GM21786 (cell line): ENCODE data around the gene LRP5.
"Not testable (repeated sequence)": the region's sequence is repeated elsewhere in the genome, so short reads cannot be mapped to it uniquely, and the experiment has no call there.

ENCODE experiments used
- ATAC-seq: cut with Tn5 transposase; IDR thresholded peaks from one replicate; pipeline ENCODE4 v1.9.1; 2021; ENCODE audit not compliant: unreplicated experiment

The LRP5 gene

DNA sequence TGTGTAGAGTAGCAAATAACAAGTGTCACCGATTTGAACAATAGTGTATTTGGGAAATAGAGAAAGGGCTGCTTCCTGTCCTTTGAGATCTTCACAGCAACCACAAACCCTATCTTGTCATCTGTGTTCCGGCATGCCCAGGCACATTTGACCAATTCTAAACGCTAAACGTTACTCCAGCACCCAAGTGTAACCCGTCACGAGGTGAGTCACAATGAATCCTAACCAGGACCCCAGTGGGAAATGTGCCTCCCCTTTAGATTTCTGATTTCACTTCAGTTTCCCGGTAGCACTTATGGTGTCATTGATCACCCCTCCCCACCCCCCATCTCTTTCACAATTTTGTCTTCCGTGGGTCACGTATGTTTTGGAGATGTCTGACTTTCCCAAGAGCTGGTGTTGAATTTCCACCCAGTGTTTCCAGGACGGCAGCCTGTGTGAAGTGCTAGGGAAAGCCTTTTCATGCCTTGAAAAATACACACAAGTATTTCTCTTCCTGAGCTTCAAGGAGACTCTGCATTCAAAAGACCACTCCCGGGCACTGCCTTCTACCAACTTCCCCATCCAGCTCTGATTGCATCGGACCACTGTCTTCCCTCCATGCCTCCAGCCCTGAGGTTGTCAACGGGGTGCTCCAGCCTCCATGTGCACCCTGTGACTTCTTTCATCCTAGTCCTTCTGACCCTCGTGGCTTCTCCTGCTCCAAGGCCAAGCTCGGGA lies 30.1 kb upstream of the LRP5 start:
- no peak for ATAC-seq

DNA sequence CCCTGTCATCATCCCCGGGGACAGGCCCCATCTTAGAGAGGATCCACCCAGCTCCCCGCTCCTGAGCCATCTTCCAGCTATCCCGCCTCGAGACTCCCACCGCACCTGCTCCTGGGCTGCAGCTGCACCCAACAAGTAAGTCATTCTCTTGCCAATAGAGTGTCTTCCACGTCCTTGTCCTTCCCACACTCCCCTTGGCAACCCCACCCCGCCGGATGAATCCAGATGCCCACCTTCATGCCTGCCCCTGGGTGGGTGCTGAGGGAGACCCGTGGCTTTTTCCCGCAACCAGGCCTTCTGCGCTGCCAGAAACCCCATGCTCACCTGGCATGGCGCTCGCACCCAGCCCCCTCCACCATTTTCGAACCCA lies 29.5 kb upstream of the LRP5 start:
- ATAC-seq = no peak

DNA sequence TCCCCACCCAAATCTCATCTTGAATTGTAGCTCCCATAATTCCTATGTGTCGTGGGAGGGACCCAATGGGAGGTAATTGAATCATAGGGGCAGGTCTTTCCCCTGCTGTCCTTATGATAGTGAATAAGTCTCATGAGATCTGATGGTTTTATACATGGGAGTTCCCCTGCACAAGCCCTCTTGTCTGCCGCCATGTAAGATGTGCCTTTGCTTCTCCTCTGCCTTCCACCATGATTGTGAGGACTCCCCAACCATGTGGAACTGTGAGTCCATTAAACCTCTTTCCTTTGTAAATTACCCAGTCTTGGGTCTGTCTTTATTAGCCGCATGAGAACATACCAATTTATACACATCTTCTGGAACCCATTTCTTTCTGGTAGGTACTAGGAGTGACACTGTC lies 27.8 kb upstream of the LRP5 start:
- ATAC-seq = not testable (repeated sequence)

DNA sequence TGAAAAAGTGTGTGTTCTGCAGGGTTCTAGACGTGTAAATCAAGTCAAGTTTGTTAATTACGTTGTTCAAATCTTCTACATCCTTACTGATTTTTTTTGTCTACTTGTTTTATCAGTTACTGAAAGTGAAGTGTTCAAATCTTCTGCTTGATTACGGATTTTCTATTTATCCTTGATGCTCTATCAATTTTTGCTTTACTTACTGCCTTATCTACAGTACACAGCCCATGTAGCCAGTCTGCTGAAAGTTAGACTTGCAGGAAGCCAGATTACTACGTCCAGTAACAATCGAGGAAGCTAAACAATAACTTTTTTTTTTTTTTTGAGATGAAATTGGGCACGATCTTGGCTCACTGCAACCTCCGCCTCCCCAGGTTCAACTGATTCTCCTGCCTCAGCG lies 25.0 kb upstream of the LRP5 start:
- ATAC-seq = no peak

DNA sequence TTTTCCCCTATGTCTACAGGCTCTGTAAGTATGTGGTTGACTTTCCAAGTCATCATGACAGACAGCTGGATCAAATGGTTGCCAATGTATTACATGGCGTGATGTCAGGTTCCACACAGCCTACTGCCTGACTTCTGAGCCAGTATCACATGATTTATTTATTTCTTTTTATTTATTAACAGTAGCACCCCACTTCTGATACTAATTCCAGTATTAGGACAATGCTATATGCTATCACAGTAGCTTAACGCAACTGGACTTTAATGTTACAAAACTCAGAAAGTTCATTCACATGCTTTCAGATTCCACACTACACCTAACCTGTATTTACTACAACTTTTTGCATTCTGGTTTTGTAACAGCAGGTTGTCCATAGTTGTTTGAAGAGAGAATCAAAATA lies 22.9 kb upstream of the LRP5 start:
- ATAC-seq = no peak

DNA sequence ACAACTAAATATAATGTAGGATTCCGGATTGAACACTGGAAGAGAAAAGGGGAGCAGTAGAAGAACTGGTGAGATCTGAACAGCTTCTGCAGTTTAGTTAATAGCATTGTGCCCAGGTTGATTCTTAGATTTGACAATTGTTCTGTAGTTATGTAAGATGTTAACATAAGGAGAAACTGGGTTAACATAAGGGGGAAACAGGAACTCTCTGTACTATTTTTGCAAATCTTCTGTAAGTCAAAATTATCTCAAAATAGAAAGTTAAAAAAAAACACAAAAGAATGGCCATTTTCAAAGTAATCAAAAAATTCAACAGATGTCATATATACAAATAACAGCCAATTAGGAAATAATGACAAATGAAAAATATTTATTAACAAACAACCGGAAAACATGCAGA lies 18.7 kb upstream of the LRP5 start:
- ATAC-seq = no peak

DNA sequence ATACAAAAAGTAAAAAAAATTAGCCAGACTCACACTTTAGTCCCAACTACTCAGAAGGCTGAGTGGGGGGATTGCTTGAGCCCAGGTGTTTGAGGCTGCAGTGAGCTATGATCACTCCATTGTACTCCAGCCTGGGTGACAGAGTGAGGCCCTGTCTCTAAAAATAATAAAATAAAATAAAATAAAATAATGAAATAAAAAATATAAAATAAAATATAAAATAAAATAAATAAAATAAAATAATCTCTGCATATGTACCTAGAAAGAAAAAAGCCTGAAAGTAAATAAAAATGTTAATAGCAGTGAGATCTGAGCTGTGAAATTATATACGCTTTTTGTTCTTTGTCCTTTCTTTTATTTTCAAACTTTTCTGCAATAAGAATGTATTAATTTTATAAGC lies 17.1 kb upstream of the LRP5 start:
- no peak for ATAC-seq

DNA sequence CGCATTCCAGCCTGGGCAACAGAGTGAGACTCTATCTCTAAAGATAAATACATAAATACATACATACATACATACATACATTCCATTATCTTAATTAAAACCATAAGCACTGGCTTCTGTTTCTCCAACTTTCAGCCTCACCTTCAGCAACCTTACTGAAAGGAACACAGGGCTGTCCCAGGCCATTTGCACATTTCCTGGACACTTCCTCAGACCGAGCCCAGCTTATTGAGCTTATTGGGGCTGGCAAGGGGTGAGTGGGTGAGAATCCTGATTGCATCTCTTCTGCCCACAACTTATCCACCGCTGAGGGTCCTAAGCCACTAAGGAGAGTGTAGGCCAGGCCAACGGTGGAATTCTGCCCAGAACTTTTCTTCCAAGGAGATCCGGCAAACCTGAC lies 16.5 kb upstream of the LRP5 start:
- no peak for ATAC-seq

DNA sequence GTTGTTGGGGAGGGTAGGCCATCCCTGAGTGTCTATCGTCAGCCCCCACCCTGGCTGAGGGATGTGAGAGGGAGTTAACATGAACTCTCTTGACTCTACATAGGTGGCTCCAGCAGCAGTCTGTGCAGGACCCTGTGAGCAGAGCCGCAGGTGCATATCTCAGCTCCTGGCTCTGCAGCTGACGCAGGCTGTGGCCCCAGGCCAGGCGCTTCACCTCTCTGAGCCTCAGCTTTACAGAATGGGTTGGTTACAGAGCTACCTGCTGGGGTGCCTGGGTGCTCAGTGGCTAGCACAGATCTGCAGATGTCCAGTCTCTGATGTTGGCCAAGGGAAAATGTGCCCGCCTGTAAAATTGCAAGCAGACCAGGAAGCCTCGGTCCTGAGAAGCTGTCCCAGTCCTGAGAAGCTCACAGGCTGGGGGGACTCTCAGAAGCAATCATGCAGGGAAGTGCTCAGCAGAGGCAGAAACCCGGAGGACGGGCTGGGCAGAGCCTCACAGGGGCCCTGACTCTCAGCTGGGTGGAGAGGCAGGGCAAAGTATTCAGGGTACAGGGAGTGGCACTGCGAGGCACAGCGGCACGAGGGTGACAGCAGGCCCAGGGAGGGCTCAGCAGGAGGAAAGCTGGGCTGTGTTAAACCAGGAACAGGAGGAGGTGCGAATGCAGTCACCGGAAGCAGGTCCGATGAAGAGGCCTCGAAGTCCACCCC lies 15.9 kb upstream of the LRP5 start:
- no peak for ATAC-seq

DNA sequence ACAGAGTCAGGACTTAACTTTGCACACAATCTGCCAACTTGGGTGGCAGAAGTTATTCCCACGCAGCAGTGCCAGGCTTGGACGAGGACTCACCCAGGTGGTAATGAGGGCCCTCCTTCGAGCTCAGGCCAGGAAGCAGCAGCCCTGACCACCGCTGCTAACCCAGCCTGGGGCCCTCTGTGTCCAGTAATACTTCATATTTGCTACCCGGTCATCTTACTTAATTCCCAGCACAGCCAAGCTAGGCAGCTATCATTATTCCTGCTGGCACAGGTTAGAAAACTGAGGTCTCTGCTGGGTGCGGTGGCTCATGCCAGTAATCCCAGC lies 15.4 kb upstream of the LRP5 start:
- ATAC-seq = no peak

DNA sequence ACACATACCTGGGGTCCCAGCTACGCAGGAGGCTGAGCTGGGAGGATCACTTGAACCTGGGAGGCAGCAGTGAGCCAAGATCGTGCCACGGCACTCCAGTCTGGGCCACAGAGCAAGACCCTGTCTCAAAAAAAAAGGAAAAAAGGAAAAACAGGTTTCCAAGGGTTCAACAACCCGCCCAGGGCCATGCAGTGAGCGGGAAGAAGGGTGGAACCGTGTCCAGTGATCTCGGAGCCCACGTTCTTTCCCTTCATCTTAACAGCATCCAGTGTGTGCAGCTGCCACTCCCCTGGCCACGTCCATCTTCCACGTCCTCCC lies 14.9 kb upstream of the LRP5 start:
- no peak for ATAC-seq

DNA sequence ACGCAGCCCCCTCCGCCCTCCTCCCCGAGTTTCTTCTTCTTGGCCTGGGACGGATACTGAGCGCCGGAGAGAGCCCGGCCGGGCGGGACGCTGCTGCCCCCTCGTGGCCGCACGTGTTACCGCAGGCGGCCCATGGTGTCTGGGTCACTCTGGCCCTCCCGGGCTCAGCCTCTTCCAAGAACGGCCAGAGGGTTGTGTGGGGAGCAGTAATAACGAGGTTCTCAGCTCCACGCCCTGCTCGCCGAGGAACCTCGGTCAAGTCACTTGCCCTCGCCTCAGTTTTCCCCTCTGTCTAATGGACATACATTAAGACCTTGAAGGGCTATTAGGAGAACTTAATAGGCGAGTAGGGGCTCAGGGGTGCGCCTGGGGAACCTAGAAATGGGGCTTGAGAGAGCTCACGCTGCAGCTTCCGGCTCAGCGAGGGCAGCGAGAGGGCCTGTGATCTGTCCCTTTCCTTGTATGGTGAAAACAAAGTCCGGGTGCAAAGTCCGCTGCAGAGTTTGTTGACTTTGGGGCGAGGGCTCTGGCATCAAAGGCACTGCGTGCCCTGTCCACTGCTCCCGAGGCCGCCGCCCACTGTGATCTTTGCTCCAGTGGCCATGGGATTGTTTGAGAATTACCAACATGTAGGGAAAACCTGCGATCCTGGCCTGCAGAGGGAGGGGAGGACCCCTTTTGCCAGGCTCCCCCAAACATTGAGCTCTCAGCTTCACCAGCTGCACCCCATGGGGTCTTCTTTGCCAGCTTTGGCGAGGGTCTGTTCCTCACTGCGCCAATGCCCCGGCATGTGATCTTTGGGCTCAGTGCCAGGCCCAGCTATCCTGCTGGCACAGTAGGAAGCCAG lies 14.4 kb upstream of the LRP5 start:
- ATAC-seq = no peak

DNA sequence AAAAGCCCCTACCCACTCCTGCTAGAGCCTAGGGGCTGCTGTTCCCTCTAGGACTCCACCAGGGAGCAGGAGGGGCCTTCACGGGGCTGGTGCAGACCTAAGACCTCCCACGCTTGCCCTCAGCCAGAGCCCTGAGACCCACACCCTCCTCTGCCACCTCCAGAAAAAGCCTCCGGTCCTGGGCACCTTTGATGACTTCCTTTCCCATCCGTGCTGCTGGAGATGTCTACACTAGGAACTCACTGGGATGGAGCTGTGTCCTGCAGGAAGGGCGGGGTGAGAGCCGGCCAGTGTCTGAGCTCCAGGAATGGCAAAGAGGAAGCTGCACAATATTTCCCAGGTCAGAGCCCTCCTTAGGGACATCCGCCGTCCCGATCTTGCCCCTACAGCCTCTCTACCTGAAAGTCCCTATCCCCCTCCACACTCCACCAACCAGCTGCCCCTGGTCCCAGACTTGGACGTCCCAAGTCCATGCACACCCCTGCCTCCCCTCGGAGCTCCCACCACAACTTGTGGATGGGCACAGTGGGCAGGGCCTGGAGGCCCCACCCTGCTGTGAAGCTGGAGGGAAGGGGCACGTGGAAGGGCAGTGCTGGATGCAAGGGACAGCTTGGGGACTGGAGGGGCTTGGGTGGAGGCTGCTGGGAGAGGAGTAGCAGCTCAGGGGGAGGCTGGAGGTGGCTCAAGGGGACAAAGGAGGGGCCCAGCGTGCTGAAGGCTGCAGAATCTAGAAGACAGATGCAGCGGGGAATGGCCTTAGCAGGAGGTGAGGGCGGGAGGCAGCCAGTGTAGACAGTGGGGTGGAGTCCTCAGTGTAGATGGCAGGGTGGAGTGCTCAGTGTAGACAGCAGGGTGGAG lies 13.5 kb upstream of the LRP5 start:
- ATAC-seq = no peak

DNA sequence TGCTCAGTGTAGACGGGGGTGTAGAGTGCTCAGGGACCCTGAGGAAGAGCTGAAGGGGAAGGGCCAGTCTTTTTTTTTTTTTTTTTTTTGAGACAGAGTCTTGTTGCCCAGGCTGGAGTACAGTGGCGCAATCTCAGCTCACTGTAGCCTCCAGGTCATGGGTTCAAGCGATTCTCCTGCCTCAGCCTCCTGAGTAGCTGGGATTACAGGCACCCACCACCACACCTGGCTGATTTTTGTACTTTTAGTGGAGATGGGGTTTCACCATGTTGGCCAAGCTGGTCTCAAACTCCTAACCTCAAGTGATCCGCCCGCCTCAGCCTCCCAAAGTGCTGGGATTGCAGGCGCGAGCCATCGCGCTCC lies 12.9 kb upstream of the LRP5 start:
- ATAC-seq = not testable (repeated sequence)

DNA sequence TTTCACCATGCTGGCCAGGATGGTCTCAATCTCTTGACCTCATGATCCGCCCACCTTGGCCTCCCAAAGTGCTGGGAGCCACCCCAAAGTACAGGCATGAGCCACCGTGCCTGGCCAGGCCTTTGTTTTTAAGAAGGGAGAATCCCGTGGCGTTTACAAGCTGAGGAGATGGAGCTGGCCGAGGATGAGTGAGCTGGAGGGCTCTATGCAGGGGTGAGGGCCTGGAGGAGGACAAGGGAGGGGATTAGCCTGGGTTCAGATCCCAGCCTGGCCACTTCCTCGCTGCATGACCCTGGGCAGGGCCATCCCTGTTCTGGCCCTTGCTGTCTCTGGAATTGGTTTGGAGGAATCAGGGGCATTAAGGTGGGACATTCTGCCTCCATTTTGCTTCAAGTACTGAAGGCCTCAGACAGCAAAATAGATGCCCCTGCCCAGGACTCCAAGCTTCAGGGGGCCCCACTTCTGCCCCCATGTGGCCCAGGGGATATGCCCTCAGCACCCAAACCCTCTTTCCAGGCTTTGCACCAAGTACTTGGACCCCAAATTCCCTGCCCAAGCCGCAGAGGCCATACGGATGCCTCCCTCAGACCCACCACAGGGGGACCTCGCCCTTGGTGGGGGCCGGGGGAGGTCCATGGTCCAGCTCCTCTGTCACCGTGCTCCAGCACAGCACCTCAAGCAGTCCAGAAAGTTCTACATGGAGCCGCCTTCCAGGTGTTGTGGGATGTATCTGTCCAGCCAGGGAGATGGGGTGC lies 12.1 kb upstream of the LRP5 start:
- no peak for ATAC-seq

DNA sequence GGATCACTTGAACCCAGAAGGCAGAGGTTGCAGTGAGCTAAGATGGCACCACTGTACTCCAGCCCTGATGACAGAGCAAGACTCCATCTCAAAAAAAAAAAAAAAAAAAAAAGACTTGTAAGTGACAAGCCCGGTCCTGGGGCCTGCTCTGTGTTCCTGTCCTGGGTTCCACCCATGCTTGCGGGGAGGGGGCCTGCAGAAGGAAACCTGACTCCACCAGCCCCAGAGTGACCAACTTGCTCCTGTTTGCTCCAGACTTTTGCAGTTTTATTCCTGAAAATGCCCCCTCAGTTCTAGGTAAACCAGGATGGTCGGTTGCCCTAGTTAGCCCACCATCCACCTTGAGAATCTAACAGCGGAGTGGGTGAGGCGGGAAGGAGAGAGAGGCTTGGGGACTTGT lies 10.1 kb upstream of the LRP5 start:
- ATAC-seq = no peak

DNA sequence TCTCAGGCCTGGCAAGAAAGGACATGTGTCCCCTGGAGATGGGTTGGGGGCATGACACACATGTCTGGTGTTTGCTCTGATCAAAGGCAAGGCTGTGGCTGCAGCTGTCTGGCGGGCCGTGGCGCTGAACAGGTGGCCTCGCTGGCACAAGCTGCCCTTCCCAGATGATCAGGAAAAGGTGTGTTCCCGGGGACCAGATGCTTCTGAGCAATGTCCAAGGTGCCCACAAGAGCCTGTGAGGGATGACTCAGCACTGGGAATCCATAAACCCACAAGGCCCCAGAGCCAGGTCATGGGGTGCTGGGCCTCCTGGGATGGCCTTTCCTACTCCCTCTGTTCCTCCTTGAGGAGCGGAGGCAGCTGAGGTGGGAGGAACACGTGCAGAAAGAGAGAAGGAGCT lies 9.7 kb upstream of the LRP5 start:
- no peak for ATAC-seq

DNA sequence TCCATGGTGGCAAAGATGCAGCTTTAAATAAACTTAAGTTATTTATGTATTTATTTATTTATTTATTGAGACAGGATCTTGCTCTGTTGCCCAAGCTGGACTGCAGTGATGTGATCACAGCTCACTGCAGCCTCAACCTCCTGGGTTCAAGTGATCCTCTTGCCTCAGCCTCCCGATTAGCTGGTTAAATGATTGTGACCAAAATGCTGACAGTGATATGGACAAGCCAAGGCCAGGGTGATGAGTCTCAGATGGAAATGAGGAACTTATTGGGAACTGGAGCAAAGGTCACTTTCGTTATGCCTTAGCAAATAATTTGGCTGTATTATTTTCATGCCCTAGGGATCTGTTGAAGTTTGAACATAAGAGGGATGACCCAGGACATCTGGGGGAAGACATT lies 9.3 kb upstream of the LRP5 start:
- no peak for ATAC-seq

DNA sequence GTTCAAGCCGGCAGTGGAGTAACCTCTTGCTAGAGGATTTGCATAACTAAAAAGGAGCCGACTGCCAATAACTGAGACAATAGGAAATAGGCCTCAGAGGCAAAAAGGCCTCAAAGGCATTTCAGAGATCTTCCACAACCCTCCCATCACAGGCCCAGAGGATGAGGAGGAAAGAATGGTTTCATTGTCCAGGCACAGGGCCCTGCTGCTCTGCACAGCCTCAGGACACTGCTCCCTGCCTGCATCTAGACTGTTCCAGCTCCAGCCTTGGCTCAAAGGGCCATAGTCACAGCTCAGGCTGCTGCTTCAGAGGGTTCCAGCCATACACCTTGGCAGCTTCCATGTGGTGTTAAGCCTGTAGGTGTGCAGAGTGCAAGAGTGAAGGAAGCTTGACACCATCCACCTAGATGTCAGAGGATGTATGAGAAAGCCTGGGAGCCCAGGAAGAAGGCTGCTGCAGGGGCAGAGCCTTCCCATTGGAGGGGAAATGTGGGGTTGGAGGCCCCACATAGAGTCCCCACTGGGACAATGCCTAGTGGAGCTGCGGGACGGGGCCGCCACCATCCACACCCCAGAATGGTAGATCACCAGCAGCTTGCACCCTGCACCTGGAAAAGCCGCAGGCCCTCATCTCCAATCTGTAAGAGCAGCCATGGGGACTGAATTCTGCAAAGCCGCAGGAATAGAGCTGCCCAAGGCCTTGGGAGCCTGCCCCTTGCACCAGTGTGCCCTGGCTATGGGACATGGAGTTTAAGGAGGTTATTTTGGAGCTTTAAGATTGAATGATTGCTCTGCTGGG lies 8.2 kb upstream of the LRP5 start:
- ATAC-seq = no peak

DNA sequence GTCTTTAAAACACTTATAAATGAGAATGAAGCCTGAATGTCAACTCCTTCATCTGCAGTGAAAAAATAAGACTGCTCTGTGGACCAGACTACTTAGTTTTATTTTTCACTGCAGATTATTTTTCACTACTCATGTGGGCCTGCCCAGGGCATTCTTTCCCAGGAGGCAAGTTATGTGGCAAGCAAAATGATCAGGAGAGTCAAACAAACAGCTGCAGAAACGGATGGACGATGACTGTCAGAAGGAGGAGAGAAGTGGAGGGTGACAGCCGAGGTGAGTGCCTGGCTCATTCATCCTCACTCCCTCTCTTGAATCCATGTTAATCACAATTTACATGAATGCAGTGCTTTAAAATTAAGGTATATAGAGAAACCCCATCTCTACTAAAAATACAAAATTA lies 5.8 kb upstream of the LRP5 start:
- ATAC-seq = no peak
